Breast epithelium (tissue), 3 donors: ENCODE results near the gene MAJIN.

ENCODE experiments used
- POLR2AphosphoS5 ChIP-seq, 3 donors: sonication (generic); formaldehyde crosslinking; IDR thresholded peaks; one replicate each; pipeline ENCODE4 v1.6.1; 2017; ENCODE audit warnings: antibody characterized with exemption in 3 of 3
- TF ChIP-seq, protein P1 (sequence below), 3 donors: fragments of 450-650 bp; IDR thresholded peaks; one replicate each; pipeline ENCODE4 v1.5.1; 2016 to 2017; ENCODE audit warnings: antibody characterized with exemption in 3 of 3, mild to moderate bottlenecking in 3 of 3, moderate library complexity in 3 of 3

DNA sequence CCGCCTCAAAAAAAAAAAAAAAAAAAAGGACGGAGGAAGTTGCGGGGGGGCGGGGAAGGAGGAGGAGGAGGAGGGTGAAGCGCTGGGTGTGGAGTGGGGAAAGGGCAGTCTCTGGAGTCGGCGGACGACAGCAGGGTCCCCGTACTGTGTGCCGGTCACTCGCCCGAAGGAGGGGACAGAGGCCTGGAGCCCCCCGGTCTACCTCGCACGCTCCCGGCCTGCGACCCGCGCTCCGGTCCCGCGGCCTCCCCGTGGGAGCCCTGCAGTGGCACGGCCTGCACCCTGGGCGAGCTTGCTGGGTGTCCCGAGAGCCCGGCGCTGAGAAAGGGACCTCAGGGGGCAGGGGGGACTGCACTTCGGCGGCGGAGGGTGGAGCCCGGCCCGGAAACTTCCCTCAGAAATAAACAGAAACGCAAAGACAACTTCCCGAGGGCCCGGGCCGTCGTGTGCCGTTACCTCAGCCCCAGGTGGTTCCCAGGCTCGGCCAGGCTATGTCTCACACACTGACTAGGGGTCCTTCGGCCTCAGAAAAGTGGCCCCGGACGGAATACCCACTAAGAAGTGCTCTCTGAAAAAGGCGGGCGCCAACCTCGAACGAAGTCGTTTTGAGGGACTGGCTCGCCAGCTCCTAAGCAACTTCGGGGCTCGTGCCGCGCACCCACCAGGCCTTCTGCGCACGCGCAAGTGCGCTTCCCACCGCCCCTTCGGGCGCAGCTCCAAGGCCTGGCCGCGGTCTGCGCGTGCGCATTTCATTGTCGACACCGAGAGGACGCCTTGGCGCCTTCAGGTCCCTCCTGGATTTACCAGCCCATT, at the start of gene MAJIN:
- TF ChIP-seq, protein P1, sequence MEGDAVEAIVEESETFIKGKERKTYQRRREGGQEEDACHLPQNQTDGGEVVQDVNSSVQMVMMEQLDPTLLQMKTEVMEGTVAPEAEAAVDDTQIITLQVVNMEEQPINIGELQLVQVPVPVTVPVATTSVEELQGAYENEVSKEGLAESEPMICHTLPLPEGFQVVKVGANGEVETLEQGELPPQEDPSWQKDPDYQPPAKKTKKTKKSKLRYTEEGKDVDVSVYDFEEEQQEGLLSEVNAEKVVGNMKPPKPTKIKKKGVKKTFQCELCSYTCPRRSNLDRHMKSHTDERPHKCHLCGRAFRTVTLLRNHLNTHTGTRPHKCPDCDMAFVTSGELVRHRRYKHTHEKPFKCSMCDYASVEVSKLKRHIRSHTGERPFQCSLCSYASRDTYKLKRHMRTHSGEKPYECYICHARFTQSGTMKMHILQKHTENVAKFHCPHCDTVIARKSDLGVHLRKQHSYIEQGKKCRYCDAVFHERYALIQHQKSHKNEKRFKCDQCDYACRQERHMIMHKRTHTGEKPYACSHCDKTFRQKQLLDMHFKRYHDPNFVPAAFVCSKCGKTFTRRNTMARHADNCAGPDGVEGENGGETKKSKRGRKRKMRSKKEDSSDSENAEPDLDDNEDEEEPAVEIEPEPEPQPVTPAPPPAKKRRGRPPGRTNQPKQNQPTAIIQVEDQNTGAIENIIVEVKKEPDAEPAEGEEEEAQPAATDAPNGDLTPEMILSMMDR (IDR thresholded peaks at IDR 0.05): no peak
- TF ChIP-seq POLR2AphosphoS5 (IDR thresholded peaks at IDR 0.05): peak in 1 of 3 donors; percentile 15
